Left lobe of liver (tissue), 2 donors: ENCODE measurements around the gene HLA-A. TPM values are rescaled to one million over a fixed set of nuclear protein-coding genes. Genes with fewer than 3 reads are reported as not detected.

Source experiments
- ATAC-seq: fragments of 200-7000 bp; cut with Tn5 transposase; one replicate; pipeline ENCODE4 v1.9.1; 2020; ENCODE audit warnings: mild to moderate bottlenecking, moderate library complexity
- DNase-seq: peaks from one replicate; pipeline ENCODE4 v3.0.0-alpha.2; 2020; ENCODE audit warnings: low spot score
- total RNA-seq: library from RNA; stranded (reverse); gene quantifications from one replicate; pipeline ENCODE4 v1.2.1, GENCODE V29; 2021
- donor health status: DM: no; HTN: no; CAD: no; lungs with moderate emphysema.
- donor health status: DM: no; HTN: yes; CAD: no.

The HLA-A gene
- total RNA-seq, 1 donor from 2014 or later, result 125 TPM

DNA sequence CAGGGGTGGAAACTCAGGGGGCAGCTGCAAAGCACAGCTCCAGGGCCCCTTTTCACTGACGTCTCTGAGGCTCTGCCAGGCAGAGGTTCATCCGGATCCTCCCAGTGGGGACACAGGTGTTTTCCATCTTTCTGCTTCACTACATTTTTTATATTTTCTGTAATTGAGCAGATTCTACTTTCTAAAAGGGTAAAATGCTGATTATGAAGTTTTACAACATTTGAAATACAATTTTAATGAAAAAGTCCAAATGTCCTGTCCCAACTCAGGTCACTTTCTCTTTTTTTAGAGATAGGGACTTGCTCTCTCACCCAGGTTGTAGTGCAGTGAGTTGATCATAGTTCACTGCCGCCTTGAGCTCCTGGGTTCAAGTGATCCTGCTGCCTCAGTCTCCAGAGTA is 41.9 kb downstream of the HLA-A start:
- DNase-seq (no peak), ATAC-seq (no peak)

DNA sequence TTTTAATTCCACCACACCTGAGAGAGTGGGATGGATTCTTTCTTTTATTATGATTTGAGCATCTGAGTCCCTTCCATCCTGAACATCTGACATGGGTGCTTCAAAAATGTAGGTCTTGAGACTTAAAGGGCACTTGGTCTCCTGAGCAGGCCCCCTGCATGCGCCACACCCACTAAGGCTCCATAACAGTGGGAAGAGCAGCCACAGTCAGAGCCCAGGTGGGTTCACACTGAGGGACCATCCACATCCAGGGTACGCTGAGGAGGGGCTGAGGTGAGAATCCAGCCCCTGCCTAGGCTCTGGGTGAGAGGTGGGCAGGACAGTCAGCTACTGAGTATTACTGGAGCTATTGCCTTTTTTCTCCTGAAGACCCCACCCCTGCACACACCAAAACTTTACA is 42.7 kb downstream of the HLA-A start:
- DNase-seq (no peak), ATAC-seq (no peak)

DNA sequence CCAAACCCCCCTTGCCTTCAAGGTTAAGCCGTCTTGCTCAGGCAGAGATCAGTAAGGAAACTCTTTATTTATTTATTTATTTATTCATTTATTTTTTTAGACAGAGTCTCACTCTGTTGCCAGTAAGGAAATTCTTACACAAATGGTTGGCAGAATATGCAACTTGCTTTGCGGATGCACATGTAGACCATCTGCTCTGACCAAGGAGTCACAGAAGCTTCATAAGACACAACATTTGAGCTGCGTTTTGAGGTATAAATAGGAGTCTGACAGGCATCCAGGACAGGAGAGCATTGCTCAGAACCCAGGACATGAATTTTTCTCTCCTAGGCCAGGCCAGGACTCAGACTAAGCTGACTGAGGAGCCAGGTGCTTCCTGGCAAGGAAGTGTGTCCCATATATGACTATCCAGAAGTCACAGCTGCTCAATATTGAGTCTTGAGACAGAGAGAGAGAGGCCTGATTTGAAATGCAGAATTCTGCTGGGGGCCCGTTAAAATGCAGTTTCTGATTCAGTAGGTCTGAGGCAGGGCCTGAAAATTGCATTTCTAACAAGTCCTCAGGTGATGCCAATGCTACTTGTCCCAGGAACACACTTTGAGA is 43.9 kb downstream of the HLA-A start:
- DNase-seq, result no peak
- no peak for ATAC-seq

DNA sequence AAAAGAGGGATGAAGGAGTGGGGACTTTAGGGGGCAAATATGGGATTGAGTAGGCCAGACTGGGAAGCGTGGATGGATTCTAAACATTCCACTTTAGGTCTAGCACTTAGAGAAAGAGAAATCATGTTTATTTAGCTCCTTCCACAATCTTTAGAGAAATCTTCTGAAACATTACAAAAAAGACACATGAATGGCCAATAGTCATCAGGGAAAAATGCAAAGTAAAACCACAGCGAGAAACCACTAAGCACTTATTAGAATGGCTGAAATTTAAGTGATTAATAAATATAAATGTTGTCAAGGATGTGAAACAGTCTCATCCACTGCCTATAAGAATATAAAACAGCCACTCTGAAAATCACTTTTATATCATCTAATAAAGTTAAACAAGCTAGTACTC is 46.9 kb downstream of the HLA-A start:
- no peak for DNase-seq
- no peak for ATAC-seq

DNA sequence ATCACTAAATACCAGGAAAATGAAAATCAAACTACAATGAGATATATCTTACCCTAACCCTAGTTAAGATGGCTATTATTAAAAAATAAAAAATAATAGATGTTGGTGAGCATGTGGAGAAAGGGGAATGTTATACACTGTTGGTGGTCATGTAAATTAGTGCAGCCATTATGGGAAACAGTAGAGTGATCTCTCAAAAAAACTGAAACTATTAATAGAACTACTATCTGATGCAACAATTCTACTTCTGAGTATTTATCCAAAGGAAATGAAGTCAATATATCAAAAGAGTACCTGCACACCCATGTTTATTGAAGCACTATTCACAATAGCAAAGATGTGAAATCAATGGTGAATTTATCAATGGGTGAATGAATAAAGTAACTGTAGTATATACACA is 48.6 kb downstream of the HLA-A start:
- no peak for DNase-seq
- no peak for ATAC-seq

DNA sequence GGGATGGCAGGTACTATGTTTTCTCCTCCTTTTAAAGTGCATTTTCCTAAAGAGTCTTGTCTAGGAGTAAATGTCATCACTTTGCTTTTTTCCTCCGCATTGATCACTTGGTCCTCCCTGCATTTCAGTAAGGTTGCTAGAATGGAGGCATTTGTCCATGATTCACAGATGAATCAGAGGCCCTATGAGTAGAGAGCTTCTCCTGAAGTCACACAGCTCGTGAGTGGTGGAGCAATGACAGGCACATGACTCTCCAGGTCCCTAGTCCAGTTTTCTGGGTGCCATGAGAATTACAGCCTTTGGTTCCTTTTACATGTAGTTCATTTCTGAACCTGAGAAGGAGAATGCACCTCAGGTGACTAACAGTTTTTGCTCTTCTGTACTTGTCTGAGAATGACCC is 50.5 kb downstream of the HLA-A start:
- ATAC-seq (no peak), DNase-seq (no peak)

DNA sequence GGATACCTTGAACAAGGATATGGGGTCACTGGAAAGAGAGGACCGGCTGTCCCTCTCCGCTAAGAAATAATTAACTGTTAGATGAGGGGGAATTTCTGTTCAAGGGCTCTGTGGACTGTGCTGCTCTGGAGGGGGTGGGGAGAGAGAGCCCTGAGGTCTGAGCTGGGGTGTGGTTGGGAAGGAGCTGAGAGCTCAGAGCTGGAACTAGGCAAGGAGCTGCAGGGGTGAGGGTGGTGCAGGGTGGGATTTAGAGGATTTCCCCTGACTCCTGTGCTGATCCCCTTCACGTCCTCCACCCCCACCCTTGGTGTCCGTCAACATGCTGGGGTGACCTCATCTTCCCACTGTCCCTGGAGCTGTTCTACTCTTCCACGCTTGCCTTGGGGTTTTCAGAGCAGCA is 52.5 kb downstream of the HLA-A start:
- ATAC-seq (no peak), DNase-seq (peak; percentile 27)

DNA sequence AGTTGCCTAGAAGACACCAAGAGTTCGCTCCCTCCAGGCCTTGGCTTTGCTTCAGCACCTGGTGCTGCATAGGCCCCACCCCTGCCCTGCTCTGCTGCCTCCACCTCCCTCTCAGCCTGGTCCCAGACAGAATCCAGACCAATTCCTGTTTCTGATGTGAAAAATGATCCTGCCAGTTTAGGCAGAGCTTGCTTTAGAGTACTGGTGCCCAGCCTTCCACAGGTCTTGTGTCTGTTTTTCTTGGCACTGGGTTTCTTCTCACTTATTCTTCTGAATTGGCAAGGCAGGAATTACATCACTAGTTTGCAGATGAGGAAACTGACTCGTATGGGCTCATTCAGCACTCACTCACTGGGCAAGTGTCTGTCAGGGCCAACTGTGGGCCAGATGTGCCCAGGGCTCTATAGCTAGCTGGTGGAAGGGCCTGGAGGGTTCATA is 53.0 kb downstream of the HLA-A start:
- DNase-seq (peak; percentile 26), ATAC-seq (no peak)

Other genes with a start within 250 kb of the HLA-A start
- gene HLA-F, start 219.1 kb upstream of the HLA-A start, total RNA-seq, result 30.6 TPM
- gene HLA-G, start 114.7 kb upstream of the HLA-A start, total RNA-seq, result not detected
- gene POLR1H, start 118.7 kb downstream of the HLA-A start, total RNA-seq, result 8.2 TPM
- gene PPP1R11, start 124.7 kb downstream of the HLA-A start, total RNA-seq, result 21.7 TPM
- gene RNF39, start 133.2 kb downstream of the HLA-A start, total RNA-seq, result 0.08 TPM
- gene TRIM31, start 170.6 kb downstream of the HLA-A start, total RNA-seq, result not detected
- gene TRIM40, start 193.6 kb downstream of the HLA-A start, total RNA-seq, result not detected
- 1.9 TPM for gene TRIM10, start 218.7 kb downstream of the HLA-A start, total RNA-seq
- 3.0 TPM for gene TRIM15, start 221.0 kb downstream of the HLA-A start, total RNA-seq